ENCODE data around the gene C4orf54. TPM values are rescaled to one million over a fixed set of nuclear protein-coding genes. Genes with fewer than 3 reads are reported as not detected.

The C4orf54 gene
- total RNA-seq = under 1 TPM in 1 of 2 donors, not detected in 1; 0.08 TPM
- long read RNA-seq = 0 reads

DNA sequence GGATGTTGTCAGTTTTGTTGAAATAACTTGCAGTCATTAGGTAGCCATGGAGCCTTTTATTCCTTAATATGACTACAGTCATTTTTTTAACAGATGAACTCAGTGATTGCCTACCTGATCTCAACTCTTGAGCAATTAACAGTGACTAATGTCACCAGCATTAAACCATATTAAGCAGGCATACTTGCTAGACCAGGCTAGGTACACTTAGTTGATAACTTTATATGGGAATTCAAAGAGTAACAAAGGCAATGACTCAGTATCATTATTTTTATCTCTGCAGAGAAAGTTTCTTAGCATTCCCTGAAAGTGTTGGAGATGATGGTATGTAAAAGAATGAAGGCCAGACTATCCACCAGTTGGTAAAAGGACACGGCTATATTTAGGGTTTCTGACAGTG lies at the start of gene C4orf54:
TSS of gene C4orf54 (minus strand) at position 31 of the 400 bp plus-strand sequence. CDS start 3,180 bp downstream, outside the sequence.
- DNase-seq (no peak), ATAC-seq (no peak)
- intact Hi-C loops (cut with DNase I, micrococcal nuclease) = no loop called here

- DNase-seq (no peak), ATAC-seq (no peak)
- intact Hi-C loops (cut with DNase I, micrococcal nuclease) = no loop called here
Observed at GRCh38 chr4:99705891-99706290, 48.3 kb upstream of the C4orf54 start.

DNA sequence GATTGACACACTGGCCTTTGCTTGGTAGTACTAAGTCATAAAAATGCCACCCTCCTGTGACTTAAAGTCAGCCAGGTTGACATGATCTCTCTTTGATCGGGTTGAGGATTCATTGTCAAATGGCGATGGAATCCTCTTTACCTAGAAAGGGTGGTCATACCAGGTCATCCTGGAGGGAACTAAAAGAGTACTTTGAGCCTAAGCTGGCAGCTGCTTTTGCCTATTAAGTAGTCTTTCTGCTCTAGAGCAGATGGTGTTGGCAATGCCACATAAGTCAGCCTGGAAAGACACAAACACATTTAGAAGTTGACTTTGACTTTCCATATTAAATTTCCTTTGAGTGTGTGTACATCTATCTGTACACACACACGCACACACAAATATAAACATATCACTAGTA lies 39.2 kb upstream of the C4orf54 start:
- ATAC-seq = no peak
- intact Hi-C loops (cut with DNase I, micrococcal nuclease) = no loop called here
- no peak for DNase-seq

DNA sequence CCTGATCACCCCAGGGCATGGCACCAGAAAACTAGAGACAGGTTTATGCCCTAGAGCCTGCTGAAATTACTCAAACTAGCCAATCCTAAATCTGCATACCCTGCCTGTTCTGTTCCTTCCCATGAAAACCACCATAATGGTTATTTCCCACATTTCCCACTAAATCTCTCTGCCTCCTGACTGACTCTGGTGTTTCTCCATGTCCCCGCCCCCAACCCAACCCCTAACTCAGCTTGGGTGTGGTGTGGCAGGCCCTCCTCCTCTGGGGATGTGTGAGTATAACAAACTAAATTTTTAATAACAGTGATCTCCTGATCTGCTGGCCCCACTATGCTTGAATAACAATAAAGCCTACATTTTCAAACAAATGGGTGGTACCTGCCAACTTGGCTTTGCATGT lies 35.5 kb upstream of the C4orf54 start:
- ATAC-seq = no peak
- intact Hi-C loops (cut with DNase I, micrococcal nuclease) = no loop called here

GRCh38 chr4:99690990-99691389 lies 33.4 kb upstream of the C4orf54 start:
- intact Hi-C loops (cut with DNase I, micrococcal nuclease) = no loop called here
- DNase-seq (no peak), ATAC-seq (no peak)

More for the DNA sequence above, 35.5 kb upstream of the C4orf54 start:
- no peak for DNase-seq

- DNase-seq = no peak
- no peak for ATAC-seq
- intact Hi-C loops (cut with DNase I, micrococcal nuclease) = no loop called here
Observed at GRCh38 chr4:99690472-99690871, 32.8 kb upstream of the C4orf54 start.

DNA sequence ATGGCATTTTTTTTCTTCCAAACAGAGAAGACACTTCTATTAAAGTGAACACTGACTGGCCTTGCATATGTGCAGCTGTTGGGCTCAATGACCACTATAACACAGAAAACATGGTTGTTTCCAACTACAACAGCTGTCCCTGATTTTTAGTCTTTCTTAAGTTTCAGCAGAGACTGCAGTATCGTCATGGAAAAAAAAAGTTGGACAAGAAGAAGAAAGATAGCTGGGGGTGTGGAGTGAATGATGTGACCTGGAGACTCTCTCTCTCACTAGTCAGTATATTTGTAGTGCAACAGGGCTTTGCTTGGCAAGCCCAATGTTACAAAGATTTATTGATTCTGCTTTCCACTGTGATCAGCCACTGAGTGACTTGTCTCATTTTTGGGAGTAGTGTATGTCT lies 29.5 kb upstream of the C4orf54 start:
- intact Hi-C loops (cut with DNase I, micrococcal nuclease) = no loop called here
- ATAC-seq (no peak), DNase-seq (no peak)

DNA sequence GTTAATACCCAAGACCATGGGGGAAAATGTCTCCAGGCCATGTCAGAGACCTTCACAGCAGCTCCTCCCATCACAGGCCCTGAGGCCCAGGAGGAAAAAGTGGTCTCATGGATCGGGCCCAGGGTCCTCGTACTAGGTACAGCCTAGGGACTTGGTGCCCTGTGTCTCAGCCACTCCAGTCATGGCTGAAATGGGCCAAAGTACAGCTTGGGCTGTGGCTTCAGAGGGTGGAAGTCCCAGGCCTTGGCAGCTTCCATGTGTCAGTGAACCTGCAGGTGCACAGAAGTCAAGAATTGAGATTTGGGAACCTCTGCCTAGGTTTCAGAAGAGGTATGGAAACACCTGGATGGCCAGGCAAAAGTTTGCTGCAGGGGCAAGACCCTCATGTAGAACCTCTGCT lies 27.6 kb upstream of the C4orf54 start:
- DNase-seq (no peak), ATAC-seq (no peak)
- intact Hi-C loops (cut with DNase I, micrococcal nuclease) = no loop called here

DNA sequence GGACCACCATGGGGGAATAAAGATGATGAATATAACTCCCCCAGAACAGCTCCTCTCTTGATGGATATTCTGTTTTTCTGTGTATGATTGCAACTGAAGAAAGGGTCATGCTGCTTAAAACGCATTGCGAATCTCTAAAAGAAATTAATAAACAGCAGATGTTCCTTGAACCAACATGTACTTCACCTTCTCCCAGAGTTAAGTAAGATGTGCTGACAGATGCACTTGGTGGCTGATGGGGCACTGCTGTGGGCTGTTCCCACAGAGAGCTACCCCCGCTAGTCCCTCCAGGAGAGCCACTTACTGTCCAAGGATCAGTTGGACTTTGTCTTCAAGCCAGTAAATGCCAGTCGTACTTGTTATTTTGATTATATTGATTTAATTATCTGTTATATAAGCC lies 26.3 kb upstream of the C4orf54 start:
- intact Hi-C loops (cut with DNase I, micrococcal nuclease) = no loop called here
- ATAC-seq (no peak), DNase-seq (no peak)

DNA sequence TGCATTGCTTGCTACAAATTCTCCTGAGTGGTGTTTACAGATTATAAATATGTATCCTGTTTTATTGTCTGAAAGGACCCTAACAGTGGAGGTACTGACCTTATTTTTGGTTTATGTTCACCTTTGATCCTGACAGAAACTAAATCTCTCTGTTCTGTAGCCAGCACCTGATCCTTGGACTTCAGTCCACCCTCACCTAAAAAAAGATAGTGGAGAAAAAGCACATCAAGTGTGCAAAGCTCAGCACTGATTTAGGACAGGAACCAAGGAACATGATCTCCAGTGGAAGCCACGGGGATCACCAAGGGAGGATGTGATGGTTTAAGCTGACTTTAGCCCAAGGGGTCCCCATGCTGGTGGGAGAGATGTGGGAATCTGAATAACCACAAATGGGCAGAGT lies 22.3 kb upstream of the C4orf54 start:
- ATAC-seq (no peak), DNase-seq (no peak)
- intact Hi-C loops (cut with DNase I, micrococcal nuclease) = no loop called here

DNA sequence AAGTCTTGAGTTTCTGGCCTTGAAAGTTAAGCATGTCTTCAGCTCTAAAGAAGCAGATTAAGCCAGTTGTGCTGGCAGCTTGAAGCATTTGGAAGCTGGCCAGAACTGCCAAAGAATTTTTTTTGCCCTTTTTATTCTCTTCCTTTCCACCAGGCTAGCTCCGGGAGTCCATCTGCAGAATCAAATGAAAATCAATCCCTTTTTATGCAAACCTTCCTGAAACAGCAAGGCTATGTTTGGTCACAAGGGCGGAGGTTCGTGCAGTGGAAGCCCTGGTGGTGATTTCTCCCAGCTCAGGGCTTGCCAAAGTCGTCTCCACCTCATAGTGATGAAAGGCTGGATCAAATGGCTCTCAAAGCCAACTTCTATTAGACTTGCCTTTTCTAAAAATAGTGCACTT lies 21.6 kb upstream of the C4orf54 start:
- ATAC-seq (no peak), DNase-seq (no peak)
- intact Hi-C loops (cut with DNase I, micrococcal nuclease) = no loop called here

GRCh38 chr4:99677161-99677560 lies 19.5 kb upstream of the C4orf54 start:
- DNase-seq = no peak
- intact Hi-C loops (cut with DNase I, micrococcal nuclease) = no loop called here
- ATAC-seq = no peak

- DNase-seq (no peak), ATAC-seq (no peak)
- intact Hi-C loops (cut with DNase I, micrococcal nuclease) = no loop called here
Observed at GRCh38 chr4:99670409-99671073, 12.9 kb upstream of the C4orf54 start.

DNA sequence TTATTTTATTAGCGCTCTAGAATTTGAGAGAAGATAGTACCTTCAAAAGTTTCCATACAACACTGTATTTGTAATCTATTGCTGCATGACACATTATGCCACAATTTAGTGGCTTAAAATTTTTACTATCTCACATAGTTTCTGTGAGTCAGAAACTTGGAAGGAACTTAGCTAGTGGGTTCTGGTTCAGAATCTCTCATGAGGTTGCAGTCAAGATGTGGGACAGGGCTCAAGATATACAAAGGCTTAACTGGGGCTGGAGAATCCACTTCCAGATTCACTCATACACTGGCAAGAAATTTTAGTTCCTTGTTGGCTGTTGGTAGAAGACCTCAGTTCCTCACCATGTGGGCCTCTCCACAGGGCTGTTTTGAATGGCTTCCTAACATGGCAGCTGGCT lies 11.5 kb upstream of the C4orf54 start:
- intact Hi-C loops (cut with DNase I, micrococcal nuclease) = no loop called here
- no peak for ATAC-seq
- no peak for DNase-seq

DNA sequence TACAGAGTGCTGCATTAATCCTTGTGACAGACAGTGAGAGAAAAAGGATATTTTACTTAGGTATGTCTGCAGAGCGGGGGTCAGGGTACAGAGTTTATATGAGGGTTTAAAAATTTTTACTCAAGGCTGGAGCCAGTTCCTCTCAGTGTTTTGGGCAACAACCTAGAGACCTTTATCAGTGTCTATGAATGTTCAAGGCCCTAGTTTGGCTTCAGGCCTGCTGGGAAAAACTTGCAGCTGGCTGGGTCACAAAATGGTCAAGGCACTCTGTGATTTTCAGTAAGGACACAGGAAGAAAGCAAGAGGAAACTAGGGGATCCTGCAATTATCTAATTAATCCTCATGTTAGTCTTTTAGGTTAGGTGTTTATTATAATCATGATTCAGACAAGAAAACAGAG lies 10.8 kb upstream of the C4orf54 start:
- no peak for ATAC-seq
- intact Hi-C loops (cut with DNase I, micrococcal nuclease) = no loop called here
- no peak for DNase-seq

GRCh38 chr4:99665983-99666382 lies 8.4 kb upstream of the C4orf54 start:
- no peak for DNase-seq
- ATAC-seq = no peak
- intact Hi-C loops (cut with DNase I, micrococcal nuclease) = no loop called here

DNA sequence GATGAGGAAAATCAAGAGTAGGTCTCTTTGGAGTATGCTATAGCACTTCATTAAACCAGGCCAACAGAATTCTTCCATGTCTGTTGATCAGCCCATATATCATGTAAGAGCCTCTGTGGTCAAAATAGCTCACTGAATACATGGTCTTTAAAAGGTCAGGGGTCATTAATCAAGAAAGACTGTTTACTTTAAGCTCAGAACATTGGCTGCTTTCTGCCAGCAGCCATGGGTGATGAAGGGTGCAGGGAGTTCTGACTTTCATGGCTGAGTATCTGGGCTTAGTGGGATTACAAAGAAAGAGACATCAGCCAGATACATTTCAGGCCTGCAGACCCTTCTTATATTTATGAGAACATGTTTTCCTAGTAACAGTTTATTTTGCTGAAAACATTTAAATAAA lies 7.1 kb upstream of the C4orf54 start:
- ATAC-seq (no peak), DNase-seq (no peak)
- intact Hi-C loops (cut with DNase I, micrococcal nuclease) = no loop called here

DNA sequence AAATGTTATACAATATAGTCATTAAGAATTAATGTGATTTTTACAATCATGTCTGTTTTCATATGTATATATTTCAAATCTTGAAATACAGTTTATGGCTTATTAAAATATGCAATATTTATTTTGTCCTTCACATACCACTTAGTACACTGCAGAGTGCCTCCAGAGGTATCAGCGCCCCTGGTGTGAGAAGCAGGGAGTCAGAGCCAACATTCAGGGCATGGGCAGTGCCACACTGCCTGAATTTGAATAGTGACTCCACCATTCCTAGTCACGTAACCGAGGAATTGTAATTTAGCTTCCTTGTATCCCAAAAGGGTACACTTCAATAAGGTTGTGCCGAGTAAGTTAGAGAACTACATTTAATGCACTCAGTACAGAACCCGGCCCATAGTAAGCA lies 4.3 kb upstream of the C4orf54 start:
- intact Hi-C loops (cut with DNase I, micrococcal nuclease) = no loop called here
- no peak for DNase-seq
- ATAC-seq = no peak

GRCh38 chr4:99658666-99659065 lies 1.0 kb upstream of the C4orf54 start:
- intact Hi-C loops (cut with DNase I, micrococcal nuclease) = no loop called here
- ATAC-seq (no peak), DNase-seq (no peak)

DNA sequence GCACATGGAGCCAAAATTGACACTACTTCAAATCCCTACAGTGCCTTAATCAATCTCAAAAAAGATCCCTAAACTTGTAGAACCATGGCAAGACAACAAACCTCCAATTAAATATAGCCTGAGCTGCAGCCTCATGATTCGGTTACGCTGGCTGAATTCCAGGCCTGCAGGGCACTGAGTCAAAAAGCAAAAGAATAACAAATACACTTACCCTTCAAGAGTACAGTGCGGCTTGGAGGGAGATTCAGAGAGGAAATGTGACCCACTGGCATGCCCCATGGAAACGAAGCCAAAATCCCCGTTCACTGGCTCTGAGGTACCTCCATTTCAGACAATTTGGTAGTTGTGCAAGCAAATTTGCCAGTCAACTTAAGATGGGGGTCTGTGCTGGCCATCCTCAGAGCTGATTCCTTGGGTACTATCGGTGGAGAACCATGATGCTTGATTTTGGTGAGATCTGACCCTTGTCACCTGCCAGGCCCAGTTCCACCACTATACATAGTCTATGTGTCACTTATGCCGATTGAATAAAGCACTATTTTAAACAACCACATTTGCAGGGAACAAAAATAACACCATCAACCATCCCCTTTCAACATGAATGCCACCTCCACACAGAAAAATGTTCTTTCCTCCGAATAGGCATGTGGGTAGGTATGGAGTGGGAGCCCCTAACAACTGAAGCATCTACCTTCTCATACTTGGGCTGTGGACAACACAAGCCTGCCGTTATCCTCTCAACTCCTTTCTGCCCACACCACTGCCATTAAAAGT lies 2.1 kb downstream of the C4orf54 start:
- ATAC-seq = no peak
- intact Hi-C loops (cut with DNase I, micrococcal nuclease) = no loop called here
- no peak for DNase-seq

DNA sequence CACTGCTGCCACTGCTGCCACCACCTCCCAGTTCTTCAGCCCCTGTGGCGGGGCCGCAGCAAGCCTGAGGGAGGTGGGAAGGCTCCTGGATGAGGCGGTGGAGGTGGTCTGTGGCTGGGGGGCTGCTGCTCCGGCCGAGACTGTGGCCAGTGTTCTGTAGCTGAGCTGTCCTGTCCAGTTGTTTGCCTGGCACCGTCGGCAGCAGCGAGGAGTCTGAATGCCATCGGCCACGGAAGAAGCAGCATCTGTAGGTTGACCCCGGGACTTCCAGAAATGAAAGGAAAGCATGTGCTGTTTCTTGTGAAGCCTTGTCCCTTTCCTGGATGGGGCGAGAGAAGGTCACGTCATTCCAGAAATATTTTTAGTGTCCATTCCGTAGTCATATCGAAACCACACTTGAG lies 3.3 kb downstream of the C4orf54 start:
- DNase-seq (no peak), ATAC-seq (no peak)
- intact Hi-C loops (cut with DNase I, micrococcal nuclease) = no loop called here
